GM19468 (cell line): Measurements from ENCODE around the gene MLPH.

Experiments used
- ATAC-seq: cut with Tn5 transposase; IDR thresholded peaks from one replicate; pipeline ENCODE4 v1.9.1; 2021; ENCODE audit warnings: mild to moderate bottlenecking, moderate library complexity, moderate number of reproducible peaks; ENCODE audit not compliant: unreplicated experiment; ENCODE audit errors: extremely low read depth

Gene MLPH

GRCh38 chr2:237515621-237516275 is 28.7 kb downstream of the MLPH start:
- no peak for ATAC-seq

- no peak for ATAC-seq
These were observed 30.1 kb downstream of the MLPH start for GRCh38 chr2:237517163-237517562.

- ATAC-seq: no peak
These were observed 30.9 kb downstream of the MLPH start for GRCh38 chr2:237517990-237518389.

- ATAC-seq: no peak
These were observed 32.6 kb downstream of the MLPH start for GRCh38 chr2:237519506-237520245.

- no peak for ATAC-seq
These were observed 33.2 kb downstream of the MLPH start for GRCh38 chr2:237520290-237520689.

GRCh38 chr2:237524631-237525030 is 37.6 kb downstream of the MLPH start:
- no peak for ATAC-seq

- no peak for ATAC-seq
These were observed 38.6 kb downstream of the MLPH start for GRCh38 chr2:237525559-237526157.

GRCh38 chr2:237527233-237527632 is 40.2 kb downstream of the MLPH start:
- no peak for ATAC-seq

GRCh38 chr2:237527766-237528165 is 40.7 kb downstream of the MLPH start:
- ATAC-seq: no peak

GRCh38 chr2:237529452-237530402 is 42.7 kb downstream of the MLPH start:
- peak; percentile 83 for ATAC-seq

- peak; percentile 40 for ATAC-seq
These were observed 43.7 kb downstream of the MLPH start for GRCh38 chr2:237530472-237531433.

- ATAC-seq: no peak
These were observed 45.1 kb downstream of the MLPH start for GRCh38 chr2:237532160-237532559.

- no peak for ATAC-seq
These were observed 46.7 kb downstream of the MLPH start for GRCh38 chr2:237533668-237534161.

GRCh38 chr2:237534380-237534779 is 47.3 kb downstream of the MLPH start:
- ATAC-seq: no peak

- no peak for ATAC-seq
These were observed 48.5 kb downstream of the MLPH start for GRCh38 chr2:237535385-237536082.

- ATAC-seq: no peak
These were observed 49.0 kb downstream of the MLPH start for GRCh38 chr2:237536083-237536415.

GRCh38 chr2:237536617-237537016 is 49.6 kb downstream of the MLPH start:
- no peak for ATAC-seq

GRCh38 chr2:237538001-237538720 is 51.1 kb downstream of the MLPH start:
- ATAC-seq: no peak
